Mucosa of descending colon (tissue), 3 donors: Measurements from ENCODE around the gene BCL2. TPM values are rescaled to one million over a fixed set of nuclear protein-coding genes. Genes with fewer than 3 reads are reported as not detected.
A peak's percentile ranks its signal among the peaks of the same experiment; 100 is the strongest.

ENCODE experiments used
- ATAC-seq: fragments of 200-7000 bp; cut with Tn5 transposase; one replicate; pipeline ENCODE4 v1.9.1; 2020; ENCODE audit warnings: mild to moderate bottlenecking, moderate library complexity
- DNase-seq, 3 donors: peaks; one replicate each; pipeline ENCODE4 v3.0.0-alpha.2; 2020
- H3K36me3 ChIP-seq: fragments of 200-600 bp; one replicate; pipeline ENCODE4 v1.8.0; 2021; ENCODE audit warnings: low read depth, mild to moderate bottlenecking
- H3K4me1 ChIP-seq: fragments of 200-600 bp; one replicate; pipeline ENCODE4 v1.8.0; 2021; ENCODE audit warnings: low read depth, mild to moderate bottlenecking
- H3K4me3 ChIP-seq: fragments of 200-600 bp; one replicate; pipeline ENCODE4 v1.8.0; 2021; ENCODE audit warnings: mild to moderate bottlenecking
- H3K9me3 ChIP-seq: fragments of 200-600 bp; one replicate; pipeline ENCODE4 v1.8.0; 2021; ENCODE audit warnings: mild to moderate bottlenecking
- CTCF ChIP-seq: fragments of 200-600 bp; IDR thresholded peaks from one replicate; pipeline ENCODE4 v1.8.0; 2022; ENCODE audit warnings: antibody characterized with exemption, mild to moderate bottlenecking
- intact Hi-C, 2 donors: fragments of 100-400 bp; cut with DNase I in 1 of 2; cut with micrococcal nuclease in 1 of 2; formaldehyde crosslinking; loops; one replicate each; pipeline versions ENCODE4 v1.11.0 to v1.11.1; 2022; cut with DNase I, micrococcal nuclease
- total RNA-seq, 3 donors: library from RNA; stranded (reverse); fragmentation: NEBNext Ultra II Directional in 2 of 3; extraction: Animal tissue kit (Norgen Biotek cat#: 25700) in 2 of 3; gene quantifications; one replicate each; pipeline versions ENCODE4 v1.2.1 to v1.2.4, GENCODE V29; 2021 to 2023
- donor health status: DM: no; HTN: no; CAD: no; lungs with moderate emphysema.
- donor health status: DM: no; HTN: no; CAD: no.
- donor health status: DM: no; HTN: yes; CAD: no.

BCL2 gene
- total RNA-seq, 3 donors from 2014 or later: 17.7 to 25.7 (median 20.5) TPM

GRCh38 chr18:63141778-63142176 lies 177.8 kb downstream of the BCL2 start:
- Histone ChIP-seq H3K9me3 (no peaks in the 10 kb centered on the region), H3K36me3 (no peaks in the 10 kb centered on the region), H3K4me1 (peaks cover 10% of the 10 kb centered on the region), H3K4me3 (no peak overlapping the region)
- peak in 1 of 3 donors; percentile 68 for DNase-seq
- peak; percentile 35 for ATAC-seq
- no peak for TF ChIP-seq CTCF
- intact Hi-C loops: loop anchor here in 1 of 2 donors (10.0 kb wide), 1 partner anchor 293 kb away; no protein-coding TSS in a partner anchor

- no peak for TF ChIP-seq CTCF
- DNase-seq: no peak
- no peaks in the 10 kb centered on the region for H3K9me3 ChIP-seq
- no peaks in the 10 kb centered on the region for H3K36me3 ChIP-seq
- H3K4me3 ChIP-seq: no peak overlapping the region
- ATAC-seq: no peak
- H3K4me1 ChIP-seq: peaks cover 10% of the 10 kb centered on the region
- intact Hi-C loops: loop anchor here in 1 of 2 donors (10.0 kb wide), 1 partner anchor 294 kb away; no protein-coding TSS in a partner anchor
Observed at GRCh38 chr18:63140997-63141777, 178.4 kb downstream of the BCL2 start.

GRCh38 chr18:63140038-63140450 lies 179.5 kb downstream of the BCL2 start:
- no peaks in the 10 kb centered on the region for H3K9me3 ChIP-seq
- peaks cover 10% of the 10 kb centered on the region for H3K4me1 ChIP-seq
- intact Hi-C loops: loop anchor here in 1 of 2 donors (10.0 kb wide), 1 partner anchor 295 kb away; no protein-coding TSS in a partner anchor
- DNase-seq (no peak), ATAC-seq (no peak)
- H3K4me3 ChIP-seq: no peak overlapping the region
- H3K36me3 ChIP-seq: no peaks in the 10 kb centered on the region
- no peak for TF ChIP-seq CTCF

GRCh38 chr18:63138436-63139340 lies 180.9 kb downstream of the BCL2 start:
- DNase-seq (peak in 1 of 3 donors; percentile 25), ATAC-seq (peak; percentile 38)
- no peak overlapping the region for H3K4me3 ChIP-seq

More at GRCh38 chr18:63138436-63139340, 180.9 kb downstream of the BCL2 start:
- Histone ChIP-seq H3K4me1 (peaks cover 10% of the 10 kb centered on the region), H3K9me3 (no peaks in the 10 kb centered on the region), H3K36me3 (no peaks in the 10 kb centered on the region)
- no peak for TF ChIP-seq CTCF
- intact Hi-C loops: loop anchor here in 1 of 2 donors (2.0 kb wide), 1 partner anchor 28 kb away; no protein-coding TSS in a partner anchor
